Measurements from ENCODE around the gene TMC8. TPM values are rescaled to one million over a fixed set of nuclear protein-coding genes. Genes with fewer than 3 reads are reported as not detected.

Gene TMC8
- total and polyA plus RNA-seq, 4 donors: 1.3 to 14.5 (median 5.0) TPM

GRCh38 chr17:78133179-78133951, 2.8 kb downstream of the TMC8 start:
- H3K4me1 ChIP-seq (ENCODE audit: control insufficient read depth in 4 of 4, insufficient read depth in 4 of 4, low read length in 3 of 4): peaks cover 3 to 28% (median 8%) of the 10 kb centered on the region in 4 donors
- TF ChIP-seq HNF4A (conservative IDR thresholded peaks at IDR 0.05): no peak
- no peak for TF ChIP-seq YY1 (IDR thresholded peaks at IDR 0.05)
- no peak for TF ChIP-seq TAF1 (conservative IDR thresholded peaks at IDR 0.05)
- TF ChIP-seq FOXA1 (IDR thresholded peaks at IDR 0.05): no peak
- no peak for TF ChIP-seq RAD21 (IDR thresholded peaks at IDR 0.05)
- no peak for TF ChIP-seq JUND (IDR thresholded peaks at IDR 0.05)
- TF ChIP-seq EGR1 (IDR thresholded peaks at IDR 0.05; ENCODE audit: low read depth in 2 of 2): no peak
- no peak for TF ChIP-seq HNF4G (IDR thresholded peaks at IDR 0.05)
- TF ChIP-seq NR2F2 (IDR thresholded peaks at IDR 0.05): no peak
- no peak for TF ChIP-seq RXRA (IDR thresholded peaks at IDR 0.05)
- TF ChIP-seq REST (IDR thresholded peaks at IDR 0.05): no peak
- TF ChIP-seq SP1 (IDR thresholded peaks at IDR 0.05): no peak
- TF ChIP-seq ZBTB33 (IDR thresholded peaks at IDR 0.05): no peak
- no peak for TF ChIP-seq ATF3 (IDR thresholded peaks at IDR 0.05)
- TF ChIP-seq GABPA (IDR thresholded peaks at IDR 0.05 in 1 of 2, conservative IDR thresholded peaks at IDR 0.05 in 1 of 2): no peak
- TF ChIP-seq CTCF (IDR thresholded peaks at IDR 0.05; ENCODE audit: low read depth, low read length, missing input control): no peak
- TF ChIP-seq FOXA2 (IDR thresholded peaks at IDR 0.05): no peak
- no peak for TF ChIP-seq MAX (IDR thresholded peaks at IDR 0.05)
- H3K9me3 ChIP-seq (ENCODE audit: control insufficient read depth in 4 of 4, low read length in 3 of 4): no peaks in the 10 kb centered on the region
- no peaks in the 10 kb centered on the region for H3K36me3 ChIP-seq (ENCODE audit: control insufficient read depth in 4 of 4, insufficient read depth in 3 of 4, low read depth in 1 of 4, low read length in 3 of 4)
- no peaks in the 10 kb centered on the region for H3K27me3 ChIP-seq (ENCODE audit: control insufficient read depth in 4 of 4, insufficient read depth in 4 of 4, low read length in 3 of 4)
- H3K27ac ChIP-seq (ENCODE audit: low read depth in 1 of 2, low read length in 2 of 2): no peak overlapping the region
- DNase-seq (ENCODE audit: low spot score): no peak
- WGBS: 86% methylated on average over 30 of the region's 30 CpGs
- no peak overlapping the region for H3K9ac ChIP-seq (ENCODE audit: low read depth in 1 of 2, low read length in 2 of 2)
- no peak overlapping the region for H3K4me3 ChIP-seq (ENCODE audit: low read depth in 1 of 3, low read length in 3 of 3)

Data from liver (tissue), 9 donors.